Peyer's patch (tissue), 4 donors: Measurements from ENCODE around the gene BRINP1.

Source experiments
- CTCF ChIP-seq, 6 experiments: fragments of 450-650 bp in 4 of 6; fragments of 200-600 bp in 2 of 6; sonication (generic) in 1 of 6; IDR thresholded peaks; one replicate each; pipeline ENCODE4 v1.5.1; 2017 to 2019; ENCODE audit warnings: antibody characterized with exemption in 6 of 6, mild to moderate bottlenecking in 3 of 6, moderate library complexity in 1 of 6
- POLR2A ChIP-seq, 2 donors: fragments of 450-650 bp; IDR thresholded peaks; one replicate each; pipeline ENCODE4 v1.5.1; 2017; ENCODE audit warnings: antibody characterized with exemption in 2 of 2, mild to moderate bottlenecking in 2 of 2, moderate library complexity in 2 of 2

DNA sequence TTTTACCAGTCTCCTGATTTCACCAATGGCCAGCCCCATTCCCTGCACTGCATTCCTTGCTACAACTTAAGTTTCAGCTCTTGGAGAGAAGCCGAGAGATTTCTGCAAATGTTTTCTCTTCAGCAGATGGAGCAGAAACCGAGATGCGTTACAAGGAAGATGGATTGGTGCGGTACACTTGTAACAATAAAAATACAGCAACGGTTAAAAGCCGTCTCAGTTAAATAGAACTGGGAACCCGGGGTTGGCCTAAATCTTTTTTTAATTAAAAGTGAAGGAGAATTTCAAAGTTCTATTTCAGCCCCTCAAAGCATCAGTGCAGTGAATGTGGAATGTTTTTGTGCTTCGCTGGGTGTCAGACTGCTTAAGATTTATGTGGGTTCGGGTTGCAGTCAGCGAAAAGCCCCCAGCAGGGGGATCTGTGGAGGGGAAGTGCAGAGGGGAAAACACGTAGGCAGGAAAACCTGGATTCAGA lies 19.8 kb downstream of the BRINP1 start:
- TF ChIP-seq CTCF (IDR thresholded peaks at IDR 0.05) (no peak), POLR2A (IDR thresholded peaks at IDR 0.05) (no peak)
